ENCODE results near the gene CAMSAP3.

Gene CAMSAP3

DNA sequence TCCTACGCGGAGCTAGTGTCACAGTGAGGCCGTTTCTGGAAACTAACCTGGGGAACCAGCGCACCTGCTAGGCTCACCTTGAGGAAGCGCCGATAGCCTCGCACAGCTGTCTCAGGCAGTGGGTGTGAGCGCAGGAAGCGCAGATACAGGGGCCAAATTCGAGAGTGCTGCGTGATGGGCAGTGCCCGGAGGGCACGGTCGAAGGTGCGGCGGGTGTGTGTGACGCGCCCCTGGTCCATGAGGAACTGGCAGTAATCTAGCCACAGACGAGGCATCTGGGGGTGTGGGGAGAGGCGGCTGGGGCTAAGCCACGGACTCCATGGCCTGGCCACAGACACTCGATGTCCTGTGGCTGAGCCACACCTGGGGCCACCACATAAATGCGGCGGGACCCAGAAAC, 31.5 kb downstream of the CAMSAP3 start:
- no peak for DNase-seq (ENCODE audit: extremely low read depth, low read depth)
- TF ChIP-seq CTCF (IDR thresholded peaks at IDR 0.05; ENCODE audit: low read depth, low read length): no peak

- DNase-seq (ENCODE audit: extremely low read depth, low read depth): no peak
- no peak for TF ChIP-seq CTCF (IDR thresholded peaks at IDR 0.05; ENCODE audit: low read depth, low read length)
These were observed 33.1 kb downstream of the CAMSAP3 start for GRCh38 chr19:7628589-7629311.

GRCh38 chr19:7629347-7630054, 33.8 kb downstream of the CAMSAP3 start, which contains the start of the genes PET100 and XAB2:
Gene PET100, plus strand, starts transcription at chr19:7629793. Its CDS starts 41 bp downstream, at chr19:7629834.
Gene XAB2, minus strand, starts transcription at chr19:7629545. Its CDS starts 18 bp downstream, at chr19:7629527.
- no peak for TF ChIP-seq CTCF (IDR thresholded peaks at IDR 0.05; ENCODE audit: low read depth, low read length)
- peak; percentile 97 for DNase-seq (ENCODE audit: extremely low read depth, low read depth)

GRCh38 chr19:7631577-7631976, 35.9 kb downstream of the CAMSAP3 start:
- no peak for TF ChIP-seq CTCF (IDR thresholded peaks at IDR 0.05; ENCODE audit: low read depth, low read length)

GRCh38 chr19:7632340-7633203, 36.9 kb downstream of the CAMSAP3 start:
- TF ChIP-seq CTCF (IDR thresholded peaks at IDR 0.05; ENCODE audit: low read depth, low read length): no peak
- DNase-seq (ENCODE audit: extremely low read depth, low read depth): no peak

More at GRCh38 chr19:7631577-7631976, 35.9 kb downstream of the CAMSAP3 start:
- no peak for DNase-seq (ENCODE audit: extremely low read depth, low read depth)

- TF ChIP-seq CTCF (IDR thresholded peaks at IDR 0.05; ENCODE audit: low read depth, low read length): no peak
- no peak for DNase-seq (ENCODE audit: extremely low read depth, low read depth)
These were observed 38.0 kb downstream of the CAMSAP3 start, which contains the start of gene PCP2 for GRCh38 chr19:7633698-7634097. Gene PCP2, minus strand, starts transcription at chr19:7633719. Its CDS starts 262 bp downstream, at chr19:7633457.

Measured in AG09319 (cell line).